OCI-LY7 (cell line): ENCODE data around the gene EEF1A2. TPM values are rescaled to one million over a fixed set of nuclear protein-coding genes. Genes with fewer than 3 reads are reported as not detected.

ENCODE experiments used
- BruUV-seq: library from RNA; stranded (reverse); fragments of 400-500 nt; replicated peaks from 2 replicates; lab custom pipeline; 2021; lab: Mats Ljungman, UMichigan
- CTCF ChIA-PET: fragments of 300-600 bp; sonication (Branson Sonifier 250); formaldehyde crosslinking; loops from one replicate; lab custom pipeline; 2022; ENCODE audit warnings: antibody characterized with exemption; ENCODE audit not compliant: unreplicated experiment; lab: Charles Lee
- POLR2A ChIA-PET: fragments of 300-600 bp; sonication (Branson Sonifier 250); formaldehyde crosslinking; loops from one replicate; lab custom pipeline; 2022; ENCODE audit warnings: antibody characterized with exemption; lab: Charles Lee
- DNase-seq: peaks from one replicate; pipeline ENCODE4 v3.0.0-alpha.2; 2015; ENCODE audit warnings: low spot score
- H2AFZ ChIP-seq: fragments of 200-600 bp; sonication (generic), shearing (Covaris generic); 2 replicates; pipeline ENCODE4 v1.6.1; 2014; ENCODE audit warnings: mild to moderate bottlenecking, antibody characterized with exemption, low read length, moderate library complexity
- H3K27ac ChIP-seq: fragments of 200-600 bp; sonication (generic); 2 replicates; pipeline ENCODE4 v1.5.1; 2014; ENCODE audit warnings: mixed run types, low read depth, mild to moderate bottlenecking, moderate library complexity, low read length, inconsistent platforms; ENCODE audit not compliant: poor library complexity, severe bottlenecking
- H3K36me3 ChIP-seq: fragments of 200-600 bp; sonication (generic); 2 replicates; pipeline ENCODE4 v1.6.1; 2014; ENCODE audit warnings: mild to moderate bottlenecking, antibody characterized with exemption, low read length, moderate library complexity, mixed read lengths; ENCODE audit not compliant: insufficient read depth
- H3K4me1 ChIP-seq: fragments of 200-600 bp; sonication (generic); 2 replicates; pipeline ENCODE4 v1.5.1; 2014; ENCODE audit warnings: mild to moderate bottlenecking, low read length; ENCODE audit not compliant: insufficient read depth, poor library complexity, severe bottlenecking
- H3K4me2 ChIP-seq: fragments of 200-600 bp; sonication (generic); 2 replicates; pipeline ENCODE4 v1.6.1; 2014; ENCODE audit warnings: mild to moderate bottlenecking, low read length
- H3K4me3 ChIP-seq: fragments of 200-600 bp; sonication (generic); 2 replicates; pipeline ENCODE4 v1.5.1; 2014; ENCODE audit warnings: mild to moderate bottlenecking, low read depth, low read length; ENCODE audit not compliant: poor library complexity, severe bottlenecking
- H3K79me2 ChIP-seq: fragments of 200-600 bp; sonication (generic); 2 replicates; pipeline ENCODE4 v1.6.1; 2016; ENCODE audit warnings: low read depth, mild to moderate bottlenecking, low read length, moderate library complexity, mixed read lengths; ENCODE audit not compliant: insufficient read depth
- H3K9me2 ChIP-seq: fragments of 200-600 bp; sonication (generic); 2 replicates; pipeline ENCODE4 v1.6.1; 2016; ENCODE audit warnings: mild to moderate bottlenecking, low read length, mixed read lengths; ENCODE audit not compliant: insufficient read depth
- H3K9me3 ChIP-seq: fragments of 200-600 bp; sonication (generic); 2 replicates; pipeline ENCODE4 v1.6.1; 2014; ENCODE audit warnings: mild to moderate bottlenecking, mixed run types, low read length, mixed read lengths
- H4K20me1 ChIP-seq: fragments of 200-600 bp; sonication (generic); 2 replicates; pipeline ENCODE4 v1.6.1; 2014; ENCODE audit warnings: mild to moderate bottlenecking, antibody characterized with exemption, low read length, moderate library complexity, mixed read lengths; ENCODE audit not compliant: insufficient read depth
- EZH2phosphoT487 ChIP-seq: fragments of 200-600 bp; sonication (generic); IDR thresholded peaks from 2 replicates; pipeline ENCODE4 v1.6.1; 2018; ENCODE audit warnings: low read depth, borderline replicate concordance, mild to moderate bottlenecking, mixed run types, antibody characterized with exemption, low read length, moderate library complexity, mixed read lengths
- intact Hi-C: fragments of 100-400 bp; cut with micrococcal nuclease; formaldehyde crosslinking; loops from one replicate; pipeline ENCODE4 v1.10.0; 2022; ENCODE audit not compliant: unreplicated experiment
- total RNA-seq, 2 experiments: library from RNA; depleted of rRNA in 1 of 2; stranded (reverse); fragments of >200 nt in 1 of 2; shearing (Covaris generic) in 1 of 2; gene quantifications; 2 replicates each; pipeline ENCODE4 v1.2.3, GENCODE V29; 2014 to 2022
- TF ChIP-seq, protein P1 (sequence below): fragments of 200-600 bp; sonication (generic); conservative IDR thresholded peaks from 2 replicates; pipeline ENCODE4 v1.5.1; 2014; ENCODE audit warnings: mild to moderate bottlenecking, antibody characterized with exemption, low read length, moderate library complexity, mixed read lengths

EEF1A2 gene
- total RNA-seq, 2 experiments from 2014 or later, result 0.22 TPM; not detected in 1

DNA sequence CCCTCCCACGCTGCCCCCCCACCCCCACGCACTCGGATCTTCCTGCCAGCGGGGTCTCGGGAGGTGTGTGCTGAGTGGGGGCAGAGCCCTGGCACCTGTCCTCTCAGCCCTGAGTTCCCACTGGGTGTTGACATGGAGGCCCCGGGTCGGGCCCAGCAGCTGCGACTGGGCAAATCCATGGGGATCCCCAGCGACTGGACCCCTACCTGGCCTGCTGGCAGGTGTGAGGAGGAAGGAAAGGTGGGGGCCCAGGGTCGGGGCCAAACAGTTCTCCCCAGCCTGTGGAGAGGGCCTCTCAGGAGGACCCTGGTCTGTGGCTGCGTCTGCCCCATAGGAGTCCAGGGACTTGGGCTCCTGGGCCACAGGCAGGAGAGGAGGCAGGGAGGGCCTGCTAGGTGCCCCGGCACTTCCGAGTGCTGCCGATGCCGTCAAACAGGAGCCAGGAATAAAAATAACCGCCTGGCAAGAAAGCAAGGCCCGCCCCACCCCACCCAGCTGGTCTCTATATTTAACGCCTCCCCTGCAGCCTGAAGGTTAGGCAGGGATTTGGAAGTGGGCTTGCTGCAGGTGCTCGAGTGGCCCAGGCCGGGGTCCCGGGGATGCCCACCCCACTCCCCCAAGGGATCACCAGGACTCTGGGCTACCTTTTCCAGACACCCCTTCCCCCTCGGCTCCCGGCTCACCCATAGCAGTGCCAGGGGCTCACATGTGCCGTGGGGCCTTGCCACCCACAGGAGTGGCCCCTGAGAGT lies 1.4 kb upstream of the EEF1A2 start:
- no peak overlapping the region for H3K27ac ChIP-seq
- no peaks in the 10 kb centered on the region for H3K9me2 ChIP-seq
- ChIA-PET POLR2A (no interaction called here), CTCF (no interaction called here)
- intact Hi-C loops, result no loop called here
- H2AFZ ChIP-seq, result no peak overlapping the region
- BruUV-seq, result no TSS peak
- no peaks in the 10 kb centered on the region for H4K20me1 ChIP-seq
- no peak for TF ChIP-seq EZH2phosphoT487
- TF ChIP-seq, protein P1, sequence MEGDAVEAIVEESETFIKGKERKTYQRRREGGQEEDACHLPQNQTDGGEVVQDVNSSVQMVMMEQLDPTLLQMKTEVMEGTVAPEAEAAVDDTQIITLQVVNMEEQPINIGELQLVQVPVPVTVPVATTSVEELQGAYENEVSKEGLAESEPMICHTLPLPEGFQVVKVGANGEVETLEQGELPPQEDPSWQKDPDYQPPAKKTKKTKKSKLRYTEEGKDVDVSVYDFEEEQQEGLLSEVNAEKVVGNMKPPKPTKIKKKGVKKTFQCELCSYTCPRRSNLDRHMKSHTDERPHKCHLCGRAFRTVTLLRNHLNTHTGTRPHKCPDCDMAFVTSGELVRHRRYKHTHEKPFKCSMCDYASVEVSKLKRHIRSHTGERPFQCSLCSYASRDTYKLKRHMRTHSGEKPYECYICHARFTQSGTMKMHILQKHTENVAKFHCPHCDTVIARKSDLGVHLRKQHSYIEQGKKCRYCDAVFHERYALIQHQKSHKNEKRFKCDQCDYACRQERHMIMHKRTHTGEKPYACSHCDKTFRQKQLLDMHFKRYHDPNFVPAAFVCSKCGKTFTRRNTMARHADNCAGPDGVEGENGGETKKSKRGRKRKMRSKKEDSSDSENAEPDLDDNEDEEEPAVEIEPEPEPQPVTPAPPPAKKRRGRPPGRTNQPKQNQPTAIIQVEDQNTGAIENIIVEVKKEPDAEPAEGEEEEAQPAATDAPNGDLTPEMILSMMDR, result no peak
- H3K4me3 ChIP-seq, result no peak overlapping the region
- no peak overlapping the region for H3K4me2 ChIP-seq
- no peaks in the 10 kb centered on the region for H3K9me3 ChIP-seq
- no peaks in the 10 kb centered on the region for H3K79me2 ChIP-seq
- H3K4me1 ChIP-seq, result peaks cover 14% of the 10 kb centered on the region
- no peak for DNase-seq
- no peaks in the 10 kb centered on the region for H3K36me3 ChIP-seq

DNA sequence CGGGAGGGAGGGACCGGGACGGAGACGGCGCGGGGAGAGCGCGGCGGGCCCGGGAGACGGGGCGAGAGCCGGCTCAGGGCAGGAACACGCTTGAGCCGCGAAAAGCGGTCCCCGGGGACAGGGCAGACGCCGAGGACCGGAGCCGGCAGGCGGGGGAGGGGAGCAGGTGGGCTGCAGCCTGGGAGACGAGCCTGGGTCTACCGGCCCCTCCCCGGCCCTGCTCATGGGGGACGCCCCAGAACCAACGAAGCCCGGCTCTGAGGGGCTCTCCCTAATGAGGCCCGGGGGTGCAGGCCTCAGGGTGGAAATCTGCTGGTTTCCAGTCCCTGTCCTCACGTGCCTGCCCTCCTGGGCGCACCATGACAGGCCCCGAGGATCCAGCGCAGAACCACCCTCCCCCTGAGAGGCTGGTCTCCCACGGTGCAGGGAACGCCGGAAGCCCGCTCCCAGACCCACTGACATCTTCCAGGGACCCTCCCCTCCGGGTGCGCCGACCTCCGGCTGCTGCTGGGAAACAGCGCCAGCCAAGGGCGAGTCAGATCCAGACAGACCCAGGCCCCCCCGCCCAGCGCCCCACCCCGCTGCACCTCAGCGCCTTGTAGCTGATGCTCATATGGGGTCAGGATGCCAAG lies 571 bp upstream of the EEF1A2 start:
- TF ChIP-seq EZH2phosphoT487, result no peak
- TF ChIP-seq, protein P1, result no peak
- Histone ChIP-seq H3K79me2 (no peaks in the 10 kb centered on the region), H3K4me3 (no peak overlapping the region), H2AFZ (no peak overlapping the region), H3K36me3 (no peaks in the 10 kb centered on the region), H3K9me3 (no peaks in the 10 kb centered on the region), H3K4me2 (no peak overlapping the region; the same call in 1 of the 2 replicates), H3K27ac (no peak overlapping the region), H4K20me1 (no peaks in the 10 kb centered on the region), H3K4me1 (peaks cover 14% of the 10 kb centered on the region), H3K9me2 (no peaks in the 10 kb centered on the region)
- DNase-seq, result no peak
- ChIA-PET POLR2A (no interaction called here), CTCF (no interaction called here)
- intact Hi-C loops, result no loop called here
- BruUV-seq, result no TSS peak
